GM21381 (cell line): ENCODE results near the gene TAS1R1.
A peak's percentile ranks its signal among the peaks of the same experiment; 100 is the strongest.

ENCODE experiments used
- ATAC-seq: cut with Tn5 transposase; IDR thresholded peaks from one replicate; pipeline ENCODE4 v1.9.1; 2021; ENCODE audit warnings: mild to moderate bottlenecking, moderate library complexity; ENCODE audit not compliant: unreplicated experiment

The TAS1R1 gene

GRCh38 chr1:6602669-6603237, 47.6 kb downstream of the TAS1R1 start, which contains the start of gene KLHL21:
TSS of gene KLHL21 (minus strand) at chr1:6602869. CDS start at chr1:6602817, 52 bp downstream.
- peak; percentile 58 for ATAC-seq

- peak; percentile 3 for ATAC-seq
Observed at GRCh38 chr1:6603238-6603914, 48.3 kb downstream of the TAS1R1 start.

GRCh38 chr1:6603915-6604558, 48.9 kb downstream of the TAS1R1 start:
- ATAC-seq, result no peak

GRCh38 chr1:6612641-6613360, 57.7 kb downstream of the TAS1R1 start:
- peak; percentile 29 for ATAC-seq

GRCh38 chr1:6613361-6614018, 58.4 kb downstream of the TAS1R1 start, which contains the start of gene PHF13:
TSS of gene PHF13 (plus strand) at chr1:6613731. CDS start at chr1:6614067, 336 bp downstream.
- ATAC-seq, result peak; percentile 93

- ATAC-seq, result no peak
Observed at GRCh38 chr1:6614019-6614928, 59.2 kb downstream of the TAS1R1 start.

- ATAC-seq, result no peak
Observed at GRCh38 chr1:6614929-6615785, 60.0 kb downstream of the TAS1R1 start.

GRCh38 chr1:6619045-6619444, 63.9 kb downstream of the TAS1R1 start:
- no peak for ATAC-seq

GRCh38 chr1:6621429-6622391, 66.6 kb downstream of the TAS1R1 start:
- ATAC-seq, result no peak

GRCh38 chr1:6622396-6623152, 67.5 kb downstream of the TAS1R1 start:
- ATAC-seq, result no peak

- no peak for ATAC-seq
Observed at GRCh38 chr1:6623269-6623965, 68.3 kb downstream of the TAS1R1 start.

- ATAC-seq, result peak; percentile 80
Observed at GRCh38 chr1:6624710-6625583, 69.8 kb downstream of the TAS1R1 start, which contains the start of gene THAP3. TSS of gene THAP3 (plus strand) at chr1:6624868. CDS start at chr1:6625219, 351 bp downstream.

- ATAC-seq, result peak; percentile 32
Observed at GRCh38 chr1:6625584-6626149, 70.6 kb downstream of the TAS1R1 start.

- ATAC-seq, result no peak
Observed at GRCh38 chr1:6627031-6627430, 71.9 kb downstream of the TAS1R1 start.
